GM19043 (cell line): ENCODE results near the gene ZNF880.
"Not testable (repeated sequence)": the region's sequence is repeated elsewhere in the genome, so short reads cannot be mapped to it uniquely, and the experiment has no call there.

Experiments used
- ATAC-seq: cut with Tn5 transposase; IDR thresholded peaks from one replicate; pipeline ENCODE4 v1.9.1; 2021; ENCODE audit warnings: low read depth; ENCODE audit not compliant: unreplicated experiment

ZNF880 gene

DNA sequence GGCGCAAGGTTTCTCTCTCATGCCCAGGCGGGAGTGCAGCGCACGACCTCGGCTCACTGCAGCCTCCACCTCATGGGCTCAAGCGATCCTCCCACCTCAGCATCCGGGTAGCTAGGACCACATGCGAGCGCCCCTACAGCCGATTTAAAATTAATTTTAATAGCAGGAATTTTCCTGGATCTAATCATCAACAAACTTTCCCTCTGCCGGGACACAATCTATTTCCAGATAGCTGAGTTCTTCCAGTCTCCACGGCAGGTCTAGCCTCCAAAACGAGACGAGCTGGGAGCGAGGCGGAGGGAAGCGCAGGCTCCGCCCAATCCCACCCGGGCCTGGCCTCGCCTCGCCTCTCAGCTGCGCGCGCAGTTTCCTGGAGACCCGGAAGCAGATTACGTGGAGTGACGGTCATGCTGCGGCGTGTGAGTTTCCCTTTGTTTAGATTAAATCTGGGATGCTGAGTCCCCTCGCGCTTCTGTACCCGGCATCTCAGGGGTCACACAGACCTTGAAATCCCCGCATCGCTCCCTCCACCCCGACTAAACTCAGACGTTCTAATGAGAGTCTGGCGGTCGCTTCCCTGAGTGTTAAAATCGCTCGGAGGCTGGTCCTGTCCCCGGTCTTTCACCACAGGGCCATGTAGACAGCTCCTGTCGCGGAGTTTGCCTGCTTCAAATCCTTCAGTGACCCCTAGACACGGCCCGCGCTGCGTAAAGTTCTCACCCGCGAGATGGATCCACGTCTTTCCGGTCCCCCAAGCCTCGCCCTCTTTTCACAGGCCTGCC lies at the start of gene ZNF880:
TSS of gene ZNF880 (plus strand) at position 365 of the 782 bp plus-strand sequence. CDS start at position 408, 43 bp downstream.
- ATAC-seq = no peak

GRCh38 chr19:52322429-52322828 lies 47.3 kb upstream of the ZNF880 start:
- ATAC-seq = no peak

GRCh38 chr19:52331757-52332156 lies 38.0 kb upstream of the ZNF880 start:
- no peak for ATAC-seq

DNA sequence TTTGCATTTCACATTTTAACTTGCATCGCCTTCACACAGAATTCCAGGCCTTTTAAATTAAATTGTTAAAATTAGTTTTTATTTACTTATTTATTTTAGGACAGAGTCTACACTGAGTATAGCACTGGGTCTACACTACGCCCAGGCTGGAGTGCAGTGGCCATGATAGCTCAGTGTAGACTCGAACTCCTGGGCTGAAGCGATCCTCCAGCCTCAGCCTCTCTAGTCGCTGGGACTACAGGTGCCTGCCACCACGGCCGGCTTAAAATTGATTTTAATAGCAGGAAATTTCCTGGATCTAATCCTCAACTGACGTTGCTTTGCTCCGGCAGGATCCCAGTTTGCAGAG lies 34.0 kb upstream of the ZNF880 start:
- ATAC-seq = no peak

DNA sequence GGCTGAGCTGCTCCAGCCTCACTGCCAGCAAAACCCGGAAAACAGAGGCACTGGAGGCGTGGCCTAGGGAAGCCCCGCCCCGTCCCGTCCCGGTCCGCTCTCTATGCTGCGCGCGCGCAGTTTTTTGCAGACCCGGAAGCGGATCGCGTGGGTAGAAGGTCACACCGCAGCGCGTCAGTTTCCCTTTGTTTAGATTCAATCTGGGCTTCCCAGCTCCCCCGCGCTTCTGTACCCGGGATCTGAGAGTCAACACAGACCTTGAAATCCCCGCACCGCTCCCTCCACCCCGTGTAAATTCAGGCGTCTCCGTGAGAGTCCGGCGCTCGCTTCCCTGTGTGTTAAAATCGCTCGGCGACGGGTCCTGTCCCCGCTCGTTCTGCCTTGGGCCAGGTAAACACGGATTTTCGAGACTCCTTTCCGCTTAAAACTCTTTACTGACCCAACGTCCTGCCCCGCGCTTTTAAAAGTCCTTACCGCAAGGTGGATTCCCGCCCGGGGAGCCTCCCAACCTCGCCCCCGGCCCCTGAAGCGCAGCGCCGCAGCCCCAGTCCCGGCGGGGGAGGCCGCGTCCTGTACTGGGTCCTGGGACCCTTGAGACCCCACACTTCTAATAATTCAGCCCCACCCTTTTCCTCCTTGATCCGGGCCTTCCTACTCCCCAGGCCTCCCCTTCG lies 33.5 kb upstream of the ZNF880 start, which contains the start of gene ZNF610:
TSS of gene ZNF610 (plus strand) at position 127 of the 674 bp plus-strand sequence. CDS start 12,930 bp downstream, outside the sequence.
- peak; percentile 45 for ATAC-seq

DNA sequence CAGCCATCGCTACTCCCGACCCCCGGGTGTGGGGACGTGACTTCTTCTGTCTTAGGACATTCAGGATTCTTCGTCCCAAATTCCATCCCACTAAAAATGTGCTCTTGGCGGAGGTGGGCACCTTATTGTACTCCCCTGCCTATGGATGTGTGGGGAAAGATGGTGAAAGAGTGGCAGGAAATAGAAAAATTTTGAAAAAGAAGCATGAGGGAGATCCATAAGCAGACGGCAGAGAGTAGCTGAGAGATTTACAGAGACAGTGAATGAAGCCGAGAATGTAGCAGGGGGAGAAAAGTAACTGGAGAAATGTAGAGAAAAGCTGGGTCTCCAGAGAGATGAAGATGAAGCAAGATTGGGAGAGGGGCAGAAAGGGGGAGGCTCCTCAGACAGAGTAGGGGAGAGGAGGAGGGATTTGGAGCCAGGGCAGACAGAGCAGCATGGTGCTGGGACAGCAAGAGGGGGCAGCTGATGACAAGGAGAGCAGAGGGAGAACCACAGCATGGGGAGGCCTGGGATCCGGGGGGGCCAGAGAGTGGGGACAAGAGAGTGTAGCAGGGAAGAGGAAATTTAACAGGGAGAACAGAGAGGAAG lies 32.8 kb upstream of the ZNF880 start:
- no peak for ATAC-seq

- not testable (repeated sequence) for ATAC-seq
Observed at GRCh38 chr19:52339022-52339421, 30.7 kb upstream of the ZNF880 start.

DNA sequence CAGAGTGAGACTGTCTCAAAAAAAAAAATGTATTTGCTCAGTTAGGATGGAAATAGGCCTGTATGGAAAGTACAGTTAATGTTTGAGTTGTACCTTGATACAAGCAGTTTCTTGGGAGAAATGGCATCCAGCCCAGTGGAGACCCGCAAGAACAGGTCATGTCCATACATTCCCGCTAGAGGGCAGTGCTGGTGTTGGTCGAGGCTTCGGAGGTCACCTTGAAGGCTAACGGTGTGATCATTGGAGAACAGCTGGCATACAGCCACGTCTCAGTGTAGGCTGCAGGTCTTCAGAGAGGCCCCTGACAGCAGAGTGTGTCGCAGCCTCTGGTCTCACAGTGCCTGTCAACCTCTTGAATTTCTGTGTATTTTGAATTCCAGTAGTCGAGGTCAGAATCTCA lies 26.2 kb upstream of the ZNF880 start:
- ATAC-seq = no peak

DNA sequence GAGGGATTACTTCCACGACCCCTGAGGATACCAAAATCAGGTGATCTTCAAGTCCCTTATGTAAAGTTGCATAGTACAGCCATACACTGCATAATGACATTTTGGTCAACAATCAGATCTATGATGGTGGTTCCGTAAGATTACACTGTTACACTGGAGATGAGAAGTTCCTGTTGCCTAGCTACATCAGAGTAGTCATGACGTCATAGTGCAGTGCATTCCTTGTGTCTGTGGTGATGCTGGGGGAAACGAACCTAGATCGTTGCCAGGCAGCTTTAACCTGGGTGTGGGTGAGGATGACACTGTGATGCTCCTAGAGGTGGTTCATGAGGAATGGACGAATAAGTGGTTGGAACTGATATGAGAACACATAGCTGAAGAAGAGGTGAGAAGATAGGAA lies 24.6 kb upstream of the ZNF880 start:
- ATAC-seq = no peak

DNA sequence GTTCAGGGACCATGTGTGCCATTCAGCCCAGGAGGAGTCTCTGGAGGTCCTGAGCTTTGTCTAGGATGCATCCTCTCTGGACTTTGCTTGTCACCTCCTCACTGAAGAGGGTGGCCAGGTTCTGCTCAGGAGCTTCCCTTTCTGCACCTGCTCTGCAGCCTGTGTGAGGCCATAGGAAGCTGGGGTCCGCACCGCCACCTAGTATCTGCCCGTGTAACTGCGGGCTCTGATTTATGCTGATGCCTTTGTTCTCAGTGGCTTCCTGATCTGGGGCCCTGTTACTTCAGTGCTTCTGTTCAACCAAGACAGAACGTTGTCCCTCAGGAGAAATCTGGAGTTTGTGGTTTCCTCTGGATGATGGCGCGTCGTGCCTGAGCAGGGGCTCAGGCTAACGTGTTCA lies 18.2 kb upstream of the ZNF880 start:
- no peak for ATAC-seq

DNA sequence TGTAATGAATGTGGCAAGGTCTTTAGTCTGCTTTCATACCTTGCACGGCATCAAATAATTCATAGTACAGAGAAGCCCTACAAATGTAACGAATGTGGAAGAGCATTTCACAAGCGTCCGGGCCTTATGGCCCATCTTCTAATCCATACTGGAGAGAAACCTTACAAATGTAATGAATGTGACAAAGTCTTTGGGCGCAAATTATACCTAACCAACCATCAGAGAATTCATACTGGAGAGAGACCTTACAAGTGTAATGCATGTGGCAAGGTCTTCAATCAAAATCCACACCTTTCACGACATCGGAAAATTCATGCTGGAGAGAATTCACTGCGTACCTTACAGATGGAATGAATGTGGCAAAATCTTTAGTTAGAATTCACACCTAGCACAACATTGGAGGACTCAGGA lies 3.3 kb upstream of the ZNF880 start:
- no peak for ATAC-seq

DNA sequence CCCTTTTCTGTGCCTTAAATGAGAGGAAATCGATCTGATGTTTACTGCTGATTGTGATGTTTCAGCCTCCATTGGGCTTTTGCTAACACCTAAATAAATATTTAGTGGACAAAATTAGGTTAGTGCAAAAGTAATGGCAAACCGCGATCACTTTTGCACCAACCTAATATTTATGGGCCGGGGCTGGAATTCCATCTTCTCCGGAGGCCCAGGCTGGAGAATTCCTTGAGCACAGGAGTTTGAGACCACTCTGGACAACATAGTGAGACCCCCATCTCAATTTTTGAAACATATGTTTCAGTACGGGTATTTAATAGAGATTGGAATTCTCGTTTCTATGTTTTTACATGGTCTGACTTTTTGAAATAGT lies 603 bp downstream of the ZNF880 start:
- no peak for ATAC-seq

- ATAC-seq = no peak
Observed at GRCh38 chr19:52391135-52391534, 21.4 kb downstream of the ZNF880 start.

GRCh38 chr19:52397310-52398080 lies 27.8 kb downstream of the ZNF880 start, which contains the start of gene ZNF528:
Gene ZNF528 (plus strand): TSS chr19:52397849. CDS start chr19:52402014, 4,165 bp downstream.
- ATAC-seq = peak; percentile 72

DNA sequence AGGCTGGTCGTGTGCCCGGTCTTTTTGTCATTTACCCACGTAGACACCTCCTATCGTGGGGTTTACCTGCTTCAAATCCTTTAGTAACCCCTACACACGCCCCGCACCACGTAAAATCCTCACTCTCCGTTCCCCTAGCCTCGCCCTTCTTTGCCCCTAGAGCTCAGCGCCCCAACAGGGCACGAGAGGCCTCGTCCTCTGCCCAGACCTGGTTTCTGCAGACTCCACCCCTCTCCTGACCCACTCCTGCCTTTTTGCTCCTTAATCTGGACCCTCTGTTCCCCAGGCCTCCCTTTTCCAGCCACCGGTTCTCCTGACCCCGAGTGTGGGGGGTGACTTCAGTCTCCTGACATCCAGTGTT lies 28.3 kb downstream of the ZNF880 start:
- ATAC-seq = no peak

DNA sequence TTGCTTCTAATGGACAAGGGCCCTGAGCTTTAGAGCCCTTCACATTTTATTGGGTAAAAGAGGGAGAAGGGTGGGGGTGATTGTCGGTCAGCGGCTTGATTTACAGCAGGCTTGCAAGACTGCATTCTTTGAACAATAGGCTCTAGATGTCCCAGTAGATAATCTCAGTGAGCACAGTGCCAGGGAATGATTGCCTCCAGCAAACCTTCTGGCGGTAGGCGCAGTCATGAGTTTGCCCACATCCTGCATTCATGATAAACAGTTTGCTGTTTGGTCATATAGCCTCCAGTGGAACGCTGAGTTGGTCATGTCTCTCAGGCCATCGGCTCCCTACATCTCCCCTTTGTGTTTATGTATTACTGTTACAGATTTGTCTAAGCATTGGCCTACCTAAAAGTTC lies 40.6 kb downstream of the ZNF880 start:
- ATAC-seq = no peak

DNA sequence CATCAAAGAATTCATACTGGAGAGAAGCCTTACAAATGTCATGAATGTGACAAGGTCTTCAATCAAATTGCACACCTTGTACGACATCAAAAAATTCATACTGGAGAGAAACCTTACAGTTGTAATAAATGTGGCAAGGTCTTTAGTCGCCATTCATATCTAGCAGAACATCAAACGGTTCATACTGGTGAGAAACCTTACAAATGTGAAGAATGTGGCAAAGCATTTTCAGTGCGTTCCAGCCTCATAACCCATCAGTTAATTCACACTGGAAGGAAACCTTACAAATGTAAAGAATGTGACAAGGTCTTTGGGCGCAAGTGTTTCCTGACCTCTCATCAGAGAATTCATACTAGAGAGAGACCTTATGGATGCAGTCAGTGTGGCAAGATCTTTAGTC lies 46.0 kb downstream of the ZNF880 start:
- ATAC-seq = no peak

DNA sequence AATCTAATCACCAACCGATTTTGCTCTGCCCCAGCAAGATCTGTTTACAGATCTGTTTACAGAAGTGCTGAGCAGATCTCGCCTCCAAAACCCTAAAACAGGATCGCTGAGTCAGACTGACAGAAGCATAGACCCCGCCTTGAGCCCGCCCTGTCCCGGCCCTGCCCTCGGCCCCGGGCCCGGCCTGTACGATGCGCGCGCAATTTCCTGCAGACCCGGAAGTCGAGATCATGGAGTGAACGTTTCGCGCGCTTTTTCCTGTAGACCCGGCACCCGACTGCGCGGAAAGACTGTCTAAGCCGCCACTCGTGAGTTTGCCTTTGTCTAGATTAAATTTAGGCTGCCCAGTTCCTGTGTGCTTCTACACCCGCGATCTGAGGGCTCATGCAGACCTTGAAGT lies 59.2 kb downstream of the ZNF880 start, which contains the start of gene ZNF534:
TSS of gene ZNF534 (plus strand) at position 212 of the 400 bp plus-strand sequence. CDS start 2,327 bp downstream, outside the sequence.
- no peak for ATAC-seq
